Kidney epithelial cell (primary cell): Measurements from ENCODE around the gene SYT14. TPM values are rescaled to one million over a fixed set of nuclear protein-coding genes. Genes with fewer than 3 reads are reported as not detected.

ENCODE experiments used
- DNase-seq: peaks from one replicate; pipeline ENCODE4 v3.0.0-alpha.2; 2010; ENCODE audit warnings: low read depth
- H3K27me3 ChIP-seq: 2 replicates; pipeline ENCODE4 v1.6.0; 2011; ENCODE audit warnings: low read length; ENCODE audit not compliant: control insufficient read depth, insufficient read depth
- H3K36me3 ChIP-seq: 2 replicates; pipeline ENCODE4 v1.5.1; 2011; ENCODE audit warnings: low read length; ENCODE audit not compliant: control insufficient read depth, insufficient read depth
- H3K4me3 ChIP-seq: 2 replicates; pipeline ENCODE4 v1.5.1; 2011; ENCODE audit warnings: low read depth, mild to moderate bottlenecking, control low read depth, low read length
- CTCF ChIP-seq: IDR thresholded peaks from 2 replicates; pipeline ENCODE4 v1.5.1; 2011; ENCODE audit warnings: mild to moderate bottlenecking, moderate library complexity, low read length, control low read depth, inconsistent platforms; ENCODE audit not compliant: insufficient read depth, poor library complexity, severe bottlenecking
- total RNA-seq: library from RNA; depleted of rRNA; stranded (reverse); fragments of >200 nt; gene quantifications from 2 replicates; pipeline ENCODE4 v1.2.3, GENCODE V29; 2015

Gene SYT14
- total RNA-seq, 1 donor from 2014 or later: 32.6 TPM

GRCh38 chr1:210072896-210073504 lies 135.0 kb downstream of the SYT14 start:
- H3K27me3 ChIP-seq: no peaks in the 10 kb centered on the region
- no peak for TF ChIP-seq CTCF
- no peak for DNase-seq

GRCh38 chr1:210074904-210075303 lies 136.9 kb downstream of the SYT14 start:
- no peak for TF ChIP-seq CTCF
- no peaks in the 10 kb centered on the region for H3K27me3 ChIP-seq
- DNase-seq: no peak
- no peak overlapping the region for H3K4me3 ChIP-seq
- no peaks in the 10 kb centered on the region for H3K36me3 ChIP-seq

More at GRCh38 chr1:210072896-210073504, 135.0 kb downstream of the SYT14 start:
- Histone ChIP-seq H3K4me3 (no peak overlapping the region), H3K36me3 (no peaks in the 10 kb centered on the region)

GRCh38 chr1:210076620-210077019 lies 138.6 kb downstream of the SYT14 start:
- H3K27me3 ChIP-seq: no peaks in the 10 kb centered on the region
- H3K36me3 ChIP-seq: no peaks in the 10 kb centered on the region
- no peak for TF ChIP-seq CTCF
- H3K4me3 ChIP-seq: no peak overlapping the region
- DNase-seq: no peak

GRCh38 chr1:210081494-210081893 lies 143.5 kb downstream of the SYT14 start:
- Histone ChIP-seq H3K4me3 (no peak overlapping the region), H3K36me3 (no peaks in the 10 kb centered on the region), H3K27me3 (no peaks in the 10 kb centered on the region)
- no peak for TF ChIP-seq CTCF
- no peak for DNase-seq

GRCh38 chr1:210085359-210085758 lies 147.3 kb downstream of the SYT14 start:
- H3K4me3 ChIP-seq: no peak overlapping the region
- DNase-seq: no peak
- H3K27me3 ChIP-seq: no peaks in the 10 kb centered on the region
- H3K36me3 ChIP-seq: no peaks in the 10 kb centered on the region
- TF ChIP-seq CTCF: no peak

- no peak for TF ChIP-seq CTCF
These were observed 149.0 kb downstream of the SYT14 start for GRCh38 chr1:210087058-210087457.

More at GRCh38 chr1:210087058-210087457, 149.0 kb downstream of the SYT14 start:
- DNase-seq: no peak
- H3K4me3 ChIP-seq: no peak overlapping the region
- no peaks in the 10 kb centered on the region for H3K27me3 ChIP-seq
- H3K36me3 ChIP-seq: no peaks in the 10 kb centered on the region
